ENCODE data around the gene PPP1R3C.

PPP1R3C gene

GRCh38 chr10:91591797-91592174, 41.1 kb downstream of the PPP1R3C start:
- H3K27ac ChIP-seq: no peak overlapping the region
- TF ChIP-seq CTCF (IDR thresholded peaks at IDR 0.05) (no peak), ZFX (IDR thresholded peaks at IDR 0.05; ENCODE audit: borderline replicate concordance) (no peak)

- H3K27ac ChIP-seq: no peak overlapping the region
- TF ChIP-seq ZFX (IDR thresholded peaks at IDR 0.05; ENCODE audit: borderline replicate concordance) (no peak), CTCF (IDR thresholded peaks at IDR 0.05) (no peak)
Measured at GRCh38 chr10:91590904-91591796, 41.7 kb downstream of the PPP1R3C start.

GRCh38 chr10:91590142-91590903, 42.5 kb downstream of the PPP1R3C start:
- TF ChIP-seq CTCF (IDR thresholded peaks at IDR 0.05) (no peak), ZFX (IDR thresholded peaks at IDR 0.05; ENCODE audit: borderline replicate concordance) (no peak)
- H3K27ac ChIP-seq: no peak overlapping the region

- no peak overlapping the region for H3K27ac ChIP-seq
- TF ChIP-seq ZFX (IDR thresholded peaks at IDR 0.05; ENCODE audit: borderline replicate concordance) (no peak), CTCF (IDR thresholded peaks at IDR 0.05) (no peak)
Measured at GRCh38 chr10:91589658-91590035, 43.2 kb downstream of the PPP1R3C start.

- no peak overlapping the region for H3K27ac ChIP-seq
- TF ChIP-seq CTCF (IDR thresholded peaks at IDR 0.05) (no peak), ZFX (IDR thresholded peaks at IDR 0.05; ENCODE audit: borderline replicate concordance) (no peak)
Measured at GRCh38 chr10:91589015-91589657, 43.7 kb downstream of the PPP1R3C start.

GRCh38 chr10:91587710-91588638, 44.9 kb downstream of the PPP1R3C start:
- no peak overlapping the region for H3K27ac ChIP-seq
- TF ChIP-seq ZFX (IDR thresholded peaks at IDR 0.05; ENCODE audit: borderline replicate concordance) (no peak), CTCF (IDR thresholded peaks at IDR 0.05) (no peak)

All from 22Rv1 (cell line).